ENCODE measurements around the gene GYS1.

- TF ChIP-seq CTCF (conservative IDR thresholded peaks at IDR 0.05 in 1 of 2, IDR thresholded peaks at IDR 0.05 in 1 of 2; ENCODE audit: low read depth in 1 of 2, low read length in 2 of 2) (peak in 1 of 2 donors; percentile 11), EZH2 (IDR thresholded peaks at IDR 0.05; ENCODE audit: low read length, missing control alignments) (no peak)
Observed at GRCh38 chr19:49019242-49019932, 26.3 kb upstream of the GYS1 start.

Data from fibroblast of lung (primary cell).